H9 (cell line): ENCODE data around the gene LEFTY2. TPM values are rescaled to one million over a fixed set of nuclear protein-coding genes. Genes with fewer than 3 reads are reported as not detected.

ENCODE experiments used
- DNase-seq: peaks from one replicate; pipeline ENCODE4 v3.0.0-alpha.2; 2017
- H2AFZ ChIP-seq: one replicate; pipeline ENCODE4 v1.6.1; 2013; ENCODE audit warnings: mild to moderate bottlenecking, low read length, control low read depth, moderate library complexity
- H2AK5ac ChIP-seq: 2 replicates; pipeline ENCODE4 v1.6.1; 2013; ENCODE audit warnings: low read length, control low read depth, mixed read lengths; ENCODE audit not compliant: insufficient read length
- H2BK120ac ChIP-seq: one replicate; pipeline ENCODE4 v1.6.1; 2013; ENCODE audit warnings: low read depth, mild to moderate bottlenecking, low read length, control low read depth, inconsistent platforms; ENCODE audit not compliant: poor library complexity, severe bottlenecking
- H2BK12ac ChIP-seq: 2 replicates; pipeline ENCODE4 v1.6.1; 2013; ENCODE audit warnings: low read length, control low read depth, mixed read lengths, low read depth; ENCODE audit not compliant: insufficient read length
- H2BK15ac ChIP-seq: 2 replicates; pipeline ENCODE4 v1.6.1; 2013; ENCODE audit warnings: low read depth, low read length, control low read depth
- H2BK20ac ChIP-seq: one replicate; pipeline ENCODE4 v1.6.1; 2013; ENCODE audit warnings: low read depth, mild to moderate bottlenecking, low read length, control low read depth, inconsistent platforms; ENCODE audit not compliant: poor library complexity, severe bottlenecking
- H2BK5ac ChIP-seq: 2 replicates; pipeline ENCODE4 v1.6.1; 2013; ENCODE audit warnings: low read length, control low read depth, mixed read lengths; ENCODE audit not compliant: insufficient read length
- H3K14ac ChIP-seq: 2 replicates; pipeline ENCODE4 v1.6.1; 2013; ENCODE audit warnings: low read length, control low read depth; ENCODE audit not compliant: insufficient read depth
- H3K18ac ChIP-seq: 2 replicates; pipeline ENCODE4 v1.6.1; 2013; ENCODE audit warnings: low read depth, mild to moderate bottlenecking, mixed read lengths, low read length, control low read depth; ENCODE audit not compliant: insufficient read length
- H3K23ac ChIP-seq: 2 replicates; pipeline ENCODE4 v1.6.1; 2013; ENCODE audit warnings: low read length, control low read depth, mixed read lengths, low read depth; ENCODE audit not compliant: insufficient read length
- H3K23me2 ChIP-seq: 2 replicates; pipeline ENCODE4 v1.6.1; 2013; ENCODE audit warnings: low read depth, mild to moderate bottlenecking, mixed read lengths, low read length, control low read depth; ENCODE audit not compliant: insufficient read length, poor library complexity, severe bottlenecking
- H3K27ac ChIP-seq: 2 replicates; pipeline ENCODE4 v1.5.1; 2013; ENCODE audit warnings: low read length, control low read depth, mixed read lengths, low read depth; ENCODE audit not compliant: insufficient read length
- H3K27me3 ChIP-seq: 2 replicates; pipeline ENCODE4 v1.6.1; 2013; ENCODE audit warnings: low read length, control low read depth, inconsistent platforms; ENCODE audit not compliant: insufficient read depth
- H3K4ac ChIP-seq: 2 replicates; pipeline ENCODE4 v1.6.1; 2013; ENCODE audit warnings: low read depth, mild to moderate bottlenecking, control low read depth, inconsistent platforms, low read length, moderate library complexity
- H3K4me1 ChIP-seq: 2 replicates; pipeline ENCODE4 v1.6.1; 2013; ENCODE audit warnings: low read length, control low read depth, inconsistent platforms; ENCODE audit not compliant: insufficient read depth
- H3K4me2 ChIP-seq: 2 replicates; pipeline ENCODE4 v1.6.1; 2013; ENCODE audit warnings: low read length, control low read depth, mixed read lengths; ENCODE audit not compliant: insufficient read length, insufficient read depth
- H3K56ac ChIP-seq: 2 replicates; pipeline ENCODE4 v1.6.1; 2013; ENCODE audit warnings: low read depth, mild to moderate bottlenecking, mixed read lengths, low read length, control low read depth; ENCODE audit not compliant: insufficient read length
- H3K79me1 ChIP-seq: 2 replicates; pipeline ENCODE4 v1.6.1; 2013; ENCODE audit warnings: low read depth, mild to moderate bottlenecking, moderate library complexity, low read length, control low read depth, inconsistent platforms; ENCODE audit not compliant: insufficient read depth, poor library complexity, severe bottlenecking
- H3K79me2 ChIP-seq: 2 replicates; pipeline ENCODE4 v1.6.1; 2013; ENCODE audit warnings: low read length, control low read depth, inconsistent platforms; ENCODE audit not compliant: insufficient read depth
- H3K9ac ChIP-seq: 2 replicates; pipeline ENCODE4 v1.6.1; 2013; ENCODE audit warnings: low read length, control low read depth, mixed read lengths; ENCODE audit not compliant: insufficient read length; ENCODE audit errors: extremely low read depth
- H3K9me3 ChIP-seq: one replicate; pipeline ENCODE4 v1.6.1; 2013; ENCODE audit warnings: low read depth, low read length, inconsistent platforms; ENCODE audit not compliant: control insufficient read depth
- H3T11ph ChIP-seq: one replicate; pipeline ENCODE4 v1.6.1; 2013; ENCODE audit warnings: mild to moderate bottlenecking, low read length, control low read depth, inconsistent platforms
- H4K20me1 ChIP-seq: one replicate; pipeline ENCODE4 v1.6.1; 2013; ENCODE audit not compliant: control insufficient read depth, insufficient read length, insufficient read depth
- H4K5ac ChIP-seq: 2 replicates; pipeline ENCODE4 v1.6.1; 2013; ENCODE audit warnings: low read depth, mild to moderate bottlenecking, mixed read lengths, low read length, control low read depth; ENCODE audit not compliant: insufficient read length
- H4K8ac ChIP-seq: replicated peaks from 2 replicates; pipeline ENCODE4 v1.6.1; 2013; ENCODE audit warnings: low read length, control low read depth, mixed read lengths, low read depth; ENCODE audit not compliant: insufficient read length
- H4K91ac ChIP-seq: 2 replicates; pipeline ENCODE4 v1.6.1; 2013; ENCODE audit warnings: low read depth, mild to moderate bottlenecking, moderate library complexity, mixed read lengths, low read length, control low read depth; ENCODE audit not compliant: insufficient read length
- H3K27ac Mint-ChIP-seq, 3 experiments: 2 replicates in 2 of 3; 3 replicates in 1 of 3; pipeline ENCODE4 v1.8.0; 2020 to 2021; ENCODE audit warnings: mixed read lengths in 3 of 3, mild to moderate bottlenecking in 1 of 3, moderate library complexity in 1 of 3
- H3K27me3 Mint-ChIP-seq: 2 replicates; pipeline ENCODE4 v1.8.0; 2021; ENCODE audit warnings: low read depth, mild to moderate bottlenecking, moderate library complexity, mixed read lengths
- H3K36me3 Mint-ChIP-seq, 3 experiments: 2 replicates in 2 of 3; 3 replicates in 1 of 3; pipeline ENCODE4 v1.8.0; 2020 to 2021; ENCODE audit warnings: low read depth in 3 of 3, mixed read lengths in 3 of 3; ENCODE audit not compliant: insufficient read depth in 1 of 3
- H3K4me1 Mint-ChIP-seq, 2 experiments: 2 replicates each; pipeline ENCODE4 v1.8.0; 2020; ENCODE audit warnings: mixed read lengths in 2 of 2
- H3K4me3 Mint-ChIP-seq, 2 experiments: 2 replicates in 1 of 2; 3 replicates in 1 of 2; pipeline ENCODE4 v1.8.0; 2020 to 2021; ENCODE audit warnings: mild to moderate bottlenecking in 2 of 2, mixed read lengths in 2 of 2, moderate library complexity in 1 of 2
- H3K9me3 Mint-ChIP-seq, 2 experiments: 2 replicates in 1 of 2; 3 replicates in 1 of 2; pipeline ENCODE4 v1.8.0; 2020; ENCODE audit warnings: mild to moderate bottlenecking in 2 of 2, mixed read lengths in 2 of 2, moderate library complexity in 1 of 2
- CTCF ChIP-seq: fragments of 200-600 bp; sonication (generic); conservative IDR thresholded peaks from 3 replicates; pipeline ENCODE4 v1.8.0; 2021; ENCODE audit warnings: antibody characterized with exemption, mild to moderate bottlenecking
- WGBS: extraction: QIAGEN DNeasy Blood & Tissue Kit; methylation state at CpG from one replicate; pipeline ENCODE4 v1.1.7; 2013; ENCODE audit warnings: missing lambda C conversion rate, low lambda C conversion rate, mixed read lengths; ENCODE audit not compliant: insufficient read length; ENCODE audit errors: extremely low coverage; 5-methylcytosine and 5-hydroxymethylcytosine counted together
- total RNA-seq: library from RNA; stranded (reverse); gene quantifications from 2 replicates; pipeline ENCODE4 v1.2.1, GENCODE V29; 2021

LEFTY2 gene
- total RNA-seq, 1 experiment from 2014 or later = 16.3 TPM

- H3K9me3 Mint-ChIP-seq = peaks cover 9 to 21% of the 10 kb centered on the region in 2 experiments
- no peak overlapping the region for H3K9ac ChIP-seq
- no peak overlapping the region for H3T11ph ChIP-seq
- no CpG with 5 or more reads among the region's 5 CpGs for WGBS
- H4K5ac ChIP-seq = no peak overlapping the region
- H3K4me3 Mint-ChIP-seq = no peak overlapping the region
- no peak overlapping the region for H3K27ac ChIP-seq
- H4K8ac ChIP-seq = no peak overlapping the region
- H3K4me1 Mint-ChIP-seq = peaks cover 0 to 2% of the 10 kb centered on the region in 2 experiments; a peak in 1 of 4 replicates
- peaks cover 36 to 73% (median 69%) of the 10 kb centered on the region in 3 experiments for H3K36me3 Mint-ChIP-seq
- no peaks in the 10 kb centered on the region for H3K23me2 ChIP-seq
- no peak overlapping the region for H3K18ac ChIP-seq
- H3K4me1 ChIP-seq = no peaks in the 10 kb centered on the region
- no peaks in the 10 kb centered on the region for H3K27me3 ChIP-seq
- no peaks in the 10 kb centered on the region for H3K79me1 ChIP-seq
- H2BK15ac ChIP-seq = no peak overlapping the region
- H3K27ac Mint-ChIP-seq = no peak overlapping the region
- H3K23ac ChIP-seq = no peak overlapping the region
- no peak overlapping the region for H4K91ac ChIP-seq
- H2BK5ac ChIP-seq = no peak overlapping the region
- H2BK12ac ChIP-seq = no peak overlapping the region
- no peaks in the 10 kb centered on the region for H3K79me2 ChIP-seq
- TF ChIP-seq CTCF = no peak
- H3K9me3 ChIP-seq = no peaks in the 10 kb centered on the region
- no peak overlapping the region for H3K14ac ChIP-seq
- H3K56ac ChIP-seq = no peak overlapping the region
- no peak overlapping the region for H2BK20ac ChIP-seq
- H4K20me1 ChIP-seq = no peaks in the 10 kb centered on the region
- H3K27me3 Mint-ChIP-seq = no peaks in the 10 kb centered on the region
- H2AK5ac ChIP-seq = no peak overlapping the region
- no peak overlapping the region for H2AFZ ChIP-seq
- H3K4ac ChIP-seq = no peak overlapping the region
- no peak overlapping the region for H3K4me2 ChIP-seq
- no peak overlapping the region for H2BK120ac ChIP-seq
- DNase-seq = no peak
These were observed 39.2 kb upstream of the LEFTY2 start for GRCh38 chr1:225980005-225980836.
